ENCODE results near the gene LIMCH1. TPM values are rescaled to one million over a fixed set of nuclear protein-coding genes. Genes with fewer than 3 reads are reported as not detected.

The LIMCH1 gene
- total RNA-seq, 4 donors from 2014 or later: 57.6 to 106 (median 90.5) TPM

- DNase-seq (ENCODE audit: low spot score in 2 of 2): no peak
- Histone ChIP-seq H3K9me3 (no peaks in the 10 kb centered on the region), H3K36me3 (no peaks in the 10 kb centered on the region), H3K27ac (no peak overlapping the region), H3K27me3 (no peaks in the 10 kb centered on the region), H3K4me3 (no peak overlapping the region), H3K4me1 (peaks cover 0 to 25% (median 5%) of the 10 kb centered on the region in 4 donors)
- TF ChIP-seq CTCF (IDR thresholded peaks at IDR 0.05) (no peak), POLR2A (IDR thresholded peaks at IDR 0.05) (no peak), EP300 (IDR thresholded peaks at IDR 0.05) (no peak)
- 96% methylated on average over 3 of the region's 3 CpGs for WGBS, 2 donors
Measured at GRCh38 chr4:41610474-41610873, 72.5 kb downstream of the LIMCH1 start.

GRCh38 chr4:41611124-41611838, 73.3 kb downstream of the LIMCH1 start:
- Histone ChIP-seq H3K4me3 (no peak overlapping the region), H3K4me1 (peaks cover 0 to 25% (median 5%) of the 10 kb centered on the region in 4 donors), H3K27me3 (no peaks in the 10 kb centered on the region), H3K36me3 (no peaks in the 10 kb centered on the region), H3K9me3 (no peaks in the 10 kb centered on the region), H3K27ac (peak overlapping the region in 2 of 4 donors; percentile 53 to 64)
- DNase-seq (ENCODE audit: low spot score in 2 of 2): no peak
- WGBS, 2 donors: 58 to 61% methylated on average over 1 of the region's 1 CpG
- TF ChIP-seq CTCF (IDR thresholded peaks at IDR 0.05): no peak

- Histone ChIP-seq H3K4me3 (peak overlapping the region in 3 of 4 donors; percentile 17 to 42 (median 26)), H3K4me1 (peaks cover 0 to 25% (median 5%) of the 10 kb centered on the region in 4 donors), H3K27me3 (no peaks in the 10 kb centered on the region), H3K9me3 (no peaks in the 10 kb centered on the region), H3K36me3 (no peaks in the 10 kb centered on the region), H3K27ac (peak overlapping the region in 2 of 4 donors; percentile 53 to 64)
- WGBS, 2 donors: 21 to 24% methylated on average over 14 of the region's 14 CpGs
- no peak for TF ChIP-seq CTCF (IDR thresholded peaks at IDR 0.05)
- TF ChIP-seq EP300 (IDR thresholded peaks at IDR 0.05): peak in 1 of 2 donors; percentile 68
- DNase-seq (ENCODE audit: low spot score in 2 of 2): peak; percentile 37 to 41
Measured at GRCh38 chr4:41611881-41612871, 74.2 kb downstream of the LIMCH1 start.

- Histone ChIP-seq H3K4me1 (peaks cover 0 to 25% (median 5%) of the 10 kb centered on the region in 4 donors), H3K27ac (peak overlapping the region in 3 of 4 donors; percentile 1 to 62 (median 53)), H3K36me3 (no peaks in the 10 kb centered on the region), H3K9me3 (no peaks in the 10 kb centered on the region), H3K27me3 (no peaks in the 10 kb centered on the region), H3K4me3 (peak overlapping the region; percentile 17 to 42 (median 24))
- no peak for DNase-seq (ENCODE audit: low spot score in 2 of 2)
- TF ChIP-seq POLR2A (IDR thresholded peaks at IDR 0.05) (no peak), EP300 (IDR thresholded peaks at IDR 0.05) (no peak), CTCF (IDR thresholded peaks at IDR 0.05) (no peak)
- 16 to 29% methylated on average over 15 of the region's 15 CpGs for WGBS, 2 donors
Measured at GRCh38 chr4:41613386-41613785, 75.4 kb downstream of the LIMCH1 start.
